ENCODE results near the gene CDC42BPB.

The CDC42BPB gene

DNA sequence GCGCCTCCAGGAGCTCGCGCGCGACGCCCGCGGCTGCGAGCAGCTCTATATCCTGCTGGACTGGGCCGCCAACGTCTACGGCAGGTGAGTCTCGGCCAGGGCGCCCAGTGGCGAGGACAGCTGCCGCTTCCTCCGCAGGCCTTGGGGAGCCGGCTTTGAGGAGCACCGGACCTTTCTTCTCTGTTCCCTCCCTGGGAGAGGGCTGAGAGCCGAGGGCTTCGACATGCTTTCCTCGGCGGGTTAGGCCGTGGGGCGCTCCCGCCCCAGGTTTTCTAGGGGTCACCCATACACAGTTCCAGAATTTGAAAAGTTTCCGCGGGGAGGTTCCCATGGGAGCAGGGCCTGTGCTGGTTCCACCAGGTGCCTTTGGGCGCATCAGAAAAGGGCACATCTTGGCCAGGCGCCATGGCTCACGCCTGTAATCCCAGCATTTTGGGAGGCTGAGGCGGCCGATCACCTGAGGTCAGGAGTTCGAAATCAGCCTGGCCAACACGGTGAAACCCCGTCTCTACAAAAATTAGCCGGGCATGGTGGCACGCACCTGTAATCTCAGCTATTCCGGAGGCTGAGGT is 45.4 kb upstream of the CDC42BPB start:
- Histone ChIP-seq H3K36me3 (replicated peaks) (no peaks in the 10 kb centered on the region), H3K27ac (no peak overlapping the region), H3K4me3 (ENCODE audit: low read depth, low read length) (no peak overlapping the region), H3K27me3 (replicated peaks) (peaks cover 45% of the 10 kb centered on the region)
- no peak for DNase-seq
- in situ Hi-C loops (cut with HindIII; ENCODE audit: low pct_ligation_motif_present, low sequenced_read_pairs) = no loop called here
- TF ChIP-seq, protein P1, sequence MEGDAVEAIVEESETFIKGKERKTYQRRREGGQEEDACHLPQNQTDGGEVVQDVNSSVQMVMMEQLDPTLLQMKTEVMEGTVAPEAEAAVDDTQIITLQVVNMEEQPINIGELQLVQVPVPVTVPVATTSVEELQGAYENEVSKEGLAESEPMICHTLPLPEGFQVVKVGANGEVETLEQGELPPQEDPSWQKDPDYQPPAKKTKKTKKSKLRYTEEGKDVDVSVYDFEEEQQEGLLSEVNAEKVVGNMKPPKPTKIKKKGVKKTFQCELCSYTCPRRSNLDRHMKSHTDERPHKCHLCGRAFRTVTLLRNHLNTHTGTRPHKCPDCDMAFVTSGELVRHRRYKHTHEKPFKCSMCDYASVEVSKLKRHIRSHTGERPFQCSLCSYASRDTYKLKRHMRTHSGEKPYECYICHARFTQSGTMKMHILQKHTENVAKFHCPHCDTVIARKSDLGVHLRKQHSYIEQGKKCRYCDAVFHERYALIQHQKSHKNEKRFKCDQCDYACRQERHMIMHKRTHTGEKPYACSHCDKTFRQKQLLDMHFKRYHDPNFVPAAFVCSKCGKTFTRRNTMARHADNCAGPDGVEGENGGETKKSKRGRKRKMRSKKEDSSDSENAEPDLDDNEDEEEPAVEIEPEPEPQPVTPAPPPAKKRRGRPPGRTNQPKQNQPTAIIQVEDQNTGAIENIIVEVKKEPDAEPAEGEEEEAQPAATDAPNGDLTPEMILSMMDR (IDR thresholded peaks at IDR 0.05; ENCODE audit: low read depth, low read length, missing control alignments) = no peak

GRCh38 chr14:103101963-103102688 is 44.8 kb upstream of the CDC42BPB start:
- H3K27me3 ChIP-seq (replicated peaks) = peaks cover 45% of the 10 kb centered on the region
- in situ Hi-C loops (cut with HindIII; ENCODE audit: low pct_ligation_motif_present, low sequenced_read_pairs) = no loop called here
- no peak overlapping the region for H3K4me3 ChIP-seq (ENCODE audit: low read depth, low read length)
- no peak overlapping the region for H3K27ac ChIP-seq
- TF ChIP-seq, protein P1 (IDR thresholded peaks at IDR 0.05; ENCODE audit: low read depth, low read length, missing control alignments) = no peak
- H3K36me3 ChIP-seq (replicated peaks) = no peaks in the 10 kb centered on the region
- DNase-seq = no peak

DNA sequence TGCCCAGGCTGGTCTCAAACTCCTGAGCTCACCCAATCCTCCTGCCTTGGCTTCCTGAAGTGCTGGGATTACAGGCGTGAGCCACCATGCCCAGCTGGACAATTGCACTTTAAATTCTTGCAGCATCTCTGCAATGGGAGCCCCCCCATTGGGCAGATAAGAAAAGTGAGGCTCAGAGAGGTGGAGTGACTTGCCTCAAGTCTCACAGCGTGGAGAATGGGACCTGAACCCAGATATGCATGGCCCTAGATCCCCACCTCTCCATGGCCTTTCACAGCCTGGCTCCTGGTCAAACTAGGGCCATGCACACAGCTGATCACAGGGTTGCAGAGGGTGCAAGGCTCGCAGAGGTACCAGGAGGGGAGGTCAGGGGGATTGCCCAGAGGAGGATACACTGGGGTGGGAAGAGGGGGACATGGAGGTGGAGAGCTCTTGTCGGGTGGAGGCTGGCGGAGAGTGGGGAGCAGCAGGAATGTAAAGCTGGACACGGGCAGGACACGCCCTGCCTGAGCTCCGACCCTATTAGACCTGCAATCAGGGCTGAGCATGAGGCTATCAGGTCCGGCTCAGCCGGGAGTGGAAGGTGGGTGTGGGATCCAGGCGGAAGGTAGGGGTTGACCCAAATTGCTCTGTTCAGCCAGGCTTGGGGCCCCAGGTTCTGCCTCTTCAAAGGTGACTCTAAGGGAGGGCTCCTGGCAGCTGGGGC is 44.1 kb upstream of the CDC42BPB start:
- TF ChIP-seq, protein P1 (IDR thresholded peaks at IDR 0.05; ENCODE audit: low read depth, low read length, missing control alignments) = no peak
- no peak for DNase-seq
- Histone ChIP-seq H3K27me3 (replicated peaks) (peaks cover 45% of the 10 kb centered on the region), H3K27ac (no peak overlapping the region), H3K36me3 (replicated peaks) (no peaks in the 10 kb centered on the region), H3K4me3 (ENCODE audit: low read depth, low read length) (no peak overlapping the region)
- in situ Hi-C loops (cut with HindIII; ENCODE audit: low pct_ligation_motif_present, low sequenced_read_pairs) = no loop called here

- Histone ChIP-seq H3K27ac (no peak overlapping the region), H3K27me3 (replicated peaks) (peaks cover 45% of the 10 kb centered on the region), H3K4me3 (ENCODE audit: low read depth, low read length) (no peak overlapping the region), H3K36me3 (replicated peaks) (no peaks in the 10 kb centered on the region)
- in situ Hi-C loops (cut with HindIII; ENCODE audit: low pct_ligation_motif_present, low sequenced_read_pairs) = no loop called here
- DNase-seq = no peak
- TF ChIP-seq, protein P1 (IDR thresholded peaks at IDR 0.05; ENCODE audit: low read depth, low read length, missing control alignments) = no peak
Measured at GRCh38 chr14:103100281-103101121, 43.2 kb upstream of the CDC42BPB start.

DNA sequence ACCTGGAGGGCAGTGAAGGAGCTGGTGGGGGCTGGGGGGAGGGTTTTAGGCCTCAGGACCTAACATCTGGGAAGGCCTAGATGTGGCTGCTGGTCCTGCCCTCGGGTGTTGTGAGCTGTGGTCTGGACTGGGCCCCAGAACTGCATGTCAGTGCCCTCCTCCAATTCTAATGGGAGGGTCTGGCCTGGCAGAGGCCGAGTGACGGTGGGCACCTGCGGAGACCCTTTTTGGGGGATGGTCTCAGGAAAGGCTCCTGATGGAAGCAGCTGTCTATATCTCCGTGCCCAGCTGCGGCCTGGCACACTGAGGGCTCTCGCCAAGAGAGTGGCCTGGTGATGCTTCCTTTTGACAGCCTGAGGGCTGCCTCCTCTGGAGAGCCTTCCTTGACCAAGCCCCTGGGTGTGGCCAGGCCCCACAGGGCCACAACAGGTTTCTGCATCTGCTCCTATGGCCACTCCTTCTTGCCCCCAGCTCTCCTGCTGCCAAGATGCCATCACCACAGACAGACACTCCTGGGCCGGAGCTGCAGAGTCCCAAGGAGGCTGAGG is 42.5 kb upstream of the CDC42BPB start:
- Histone ChIP-seq H3K36me3 (replicated peaks) (no peaks in the 10 kb centered on the region), H3K27me3 (replicated peaks) (peaks cover 42% of the 10 kb centered on the region), H3K27ac (no peak overlapping the region), H3K4me3 (ENCODE audit: low read depth, low read length) (no peak overlapping the region)
- DNase-seq = no peak
- TF ChIP-seq, protein P1 (IDR thresholded peaks at IDR 0.05; ENCODE audit: low read depth, low read length, missing control alignments) = no peak
- in situ Hi-C loops (cut with HindIII; ENCODE audit: low pct_ligation_motif_present, low sequenced_read_pairs) = no loop called here
